Posterior vena cava (tissue), 2 donors: ENCODE results near the gene BTAF1. TPM values are rescaled to one million over a fixed set of nuclear protein-coding genes. Genes with fewer than 3 reads are reported as not detected.
"Not testable (repeated sequence)": the region's sequence is repeated elsewhere in the genome, so short reads cannot be mapped to it uniquely, and the experiment has no call there.

Experiments
- DNase-seq: peaks from one replicate; pipeline ENCODE4 v3.0.0-alpha.2; 2020; ENCODE audit warnings: low spot score
- intact Hi-C, 2 donors: fragments of 100-400 bp; cut with DNase I; formaldehyde crosslinking; loops; one replicate each; pipeline versions ENCODE4 v1.14.1 to v1.14.2; 2022 to 2023
- total RNA-seq, 2 donors: library from RNA; stranded (reverse); fragmentation: NEBNext Ultra II Directional; extraction: Animal tissue kit (Norgen Biotek cat#: 25700); gene quantifications; one replicate each; pipeline ENCODE4 v1.2.1, GENCODE V29; 2021
- donor health status: DM: yes; HTN: yes; CAD: no.
- donor health status: DM: yes; HTN: yes; CAD: no.

Gene BTAF1
- total RNA-seq, 2 donors from 2014 or later: 29.4 to 31.1 TPM

DNA sequence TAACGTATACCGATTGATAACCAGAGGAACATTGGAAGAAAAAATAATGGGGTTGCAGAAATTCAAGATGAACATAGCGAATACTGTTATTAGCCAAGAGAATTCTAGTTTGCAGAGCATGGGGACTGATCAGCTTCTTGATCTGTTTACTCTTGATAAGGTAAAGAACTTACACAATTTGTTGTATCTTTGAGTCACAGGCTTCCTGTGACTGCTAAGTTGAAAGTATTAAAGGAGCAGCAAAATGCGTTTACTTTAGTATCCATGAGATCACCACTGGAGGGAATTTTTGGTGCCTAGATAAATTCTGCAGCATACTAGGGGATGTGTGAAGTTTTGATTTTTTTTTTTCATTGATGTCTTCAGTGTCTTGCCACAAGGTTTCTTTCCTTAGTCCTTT is 103.6 kb downstream of the BTAF1 start:
- no peak for DNase-seq
- intact Hi-C loops: no loop called here

DNA sequence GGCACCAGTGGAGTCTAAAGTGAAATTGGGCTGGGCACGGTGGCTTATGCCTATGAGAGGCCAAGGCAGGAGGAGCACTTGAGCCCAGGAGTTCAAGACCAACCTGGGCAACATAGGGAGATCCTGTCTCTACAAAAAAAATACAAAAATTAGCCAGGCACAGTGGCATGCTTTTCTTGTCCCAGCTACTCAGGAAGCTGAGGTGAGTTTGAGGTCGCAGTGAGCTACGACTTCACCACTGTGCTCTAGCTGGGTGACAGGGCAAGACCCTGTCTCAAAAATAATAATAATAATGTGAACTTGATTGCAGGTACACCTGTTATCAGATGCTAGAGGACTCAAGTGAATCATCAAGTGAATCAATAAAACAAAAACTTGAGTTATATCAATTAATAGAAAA is 108.0 kb downstream of the BTAF1 start:
- intact Hi-C loops: no loop called here
- no peak for DNase-seq

DNA sequence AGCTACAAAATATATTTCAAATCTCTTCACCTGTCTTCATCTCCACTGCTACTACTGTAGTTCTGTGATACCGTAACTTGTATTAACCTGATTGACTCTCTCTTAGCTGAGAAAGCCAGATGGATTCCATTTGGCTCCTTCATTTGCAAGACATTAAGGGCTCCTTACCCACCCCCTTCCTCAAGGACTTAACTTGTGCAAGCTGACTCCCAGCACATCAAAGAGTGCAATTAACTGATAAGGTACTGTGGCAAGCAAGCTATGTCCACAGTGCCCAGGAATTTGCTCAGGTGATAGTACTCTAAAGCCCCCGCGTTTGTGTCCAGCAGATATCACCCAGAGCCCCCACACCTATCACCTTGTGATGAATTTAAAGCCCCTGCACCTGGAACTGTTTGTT is 109.5 kb downstream of the BTAF1 start:
- DNase-seq, intact Hi-C loops: not testable (repeated sequence)

DNA sequence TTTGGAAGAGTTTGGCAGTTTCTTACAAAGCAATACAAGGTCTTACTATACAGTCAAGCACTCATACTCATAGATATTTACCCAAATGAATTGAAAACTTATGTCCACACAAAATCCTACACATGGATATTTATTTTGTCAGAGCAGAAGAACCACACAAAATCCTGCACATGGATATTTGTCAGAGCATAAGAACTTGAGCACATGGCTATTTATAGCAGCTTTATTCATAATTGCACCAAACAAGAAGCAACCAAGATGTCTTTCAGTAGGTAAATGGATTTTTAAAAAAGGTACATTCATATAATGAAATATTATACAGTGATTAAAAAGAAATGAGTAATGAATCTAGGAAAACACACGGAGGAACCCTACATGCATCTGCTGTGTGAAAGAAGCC is 115.4 kb downstream of the BTAF1 start:
- DNase-seq: no peak
- intact Hi-C loops: no loop called here

DNA sequence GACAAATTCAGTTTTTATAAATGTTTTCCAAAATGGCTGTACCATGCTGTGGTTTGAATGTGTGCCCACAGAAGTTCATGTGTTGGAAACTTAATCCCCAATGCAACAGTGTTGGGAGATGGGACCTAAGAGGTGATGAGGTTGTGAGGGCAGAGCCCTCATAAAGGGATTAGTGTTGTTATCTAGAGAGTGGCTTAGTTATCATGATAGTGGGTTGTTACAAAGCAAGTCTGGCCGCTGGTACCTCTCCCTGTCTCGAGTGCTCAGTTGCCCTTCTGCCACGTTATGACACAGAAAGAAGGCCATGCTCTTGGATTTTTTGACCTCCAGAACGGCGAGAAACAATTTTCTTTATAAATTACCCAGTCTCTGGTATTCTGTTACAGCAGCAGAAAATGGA is 119.0 kb downstream of the BTAF1 start:
- intact Hi-C loops: no loop called here
- DNase-seq: no peak

DNA sequence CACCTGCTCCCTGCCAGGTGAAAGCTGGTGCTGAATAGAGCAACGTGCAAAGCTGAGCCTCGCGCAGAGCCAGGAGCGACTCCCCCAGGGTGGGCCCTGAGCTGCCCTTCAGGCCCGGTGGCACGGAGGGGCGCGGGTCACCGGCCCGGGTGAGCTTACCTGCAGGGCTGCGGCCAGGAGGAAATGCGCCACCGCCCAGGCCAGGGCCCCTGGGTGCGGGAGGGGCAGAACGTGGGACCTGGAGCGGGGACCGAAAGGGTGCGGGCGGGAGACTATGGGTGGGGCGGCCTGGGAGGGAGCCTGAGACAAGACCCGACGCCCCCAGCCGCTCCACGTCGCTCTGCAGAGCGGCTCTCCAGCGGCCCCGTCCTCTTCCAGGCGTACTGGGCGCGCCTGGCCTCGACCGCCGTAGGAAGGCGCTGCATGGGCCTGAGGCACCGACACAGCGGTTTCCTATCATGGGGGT is 122.1 kb downstream of the BTAF1 start:
- intact Hi-C loops: no loop called here
- no peak for DNase-seq

DNA sequence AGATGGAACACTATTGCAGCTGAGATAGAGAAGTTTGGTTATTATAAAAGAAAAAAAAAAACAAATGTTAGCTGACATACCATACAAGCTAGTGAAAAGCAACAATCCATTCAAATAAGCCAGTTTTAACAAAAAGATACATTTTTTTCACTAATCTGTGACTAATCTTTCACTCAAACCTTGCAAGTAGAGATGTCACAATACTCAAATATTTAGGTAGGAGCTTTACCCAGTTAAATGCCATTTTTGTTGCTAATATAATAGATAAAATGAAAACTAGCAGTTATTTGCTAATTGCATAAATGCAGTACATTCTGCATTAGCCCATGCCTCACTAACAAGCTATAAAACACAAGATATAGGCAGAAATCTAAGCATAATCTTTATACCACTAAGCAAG is 123.6 kb downstream of the BTAF1 start:
- DNase-seq: no peak
- intact Hi-C loops: no loop called here

DNA sequence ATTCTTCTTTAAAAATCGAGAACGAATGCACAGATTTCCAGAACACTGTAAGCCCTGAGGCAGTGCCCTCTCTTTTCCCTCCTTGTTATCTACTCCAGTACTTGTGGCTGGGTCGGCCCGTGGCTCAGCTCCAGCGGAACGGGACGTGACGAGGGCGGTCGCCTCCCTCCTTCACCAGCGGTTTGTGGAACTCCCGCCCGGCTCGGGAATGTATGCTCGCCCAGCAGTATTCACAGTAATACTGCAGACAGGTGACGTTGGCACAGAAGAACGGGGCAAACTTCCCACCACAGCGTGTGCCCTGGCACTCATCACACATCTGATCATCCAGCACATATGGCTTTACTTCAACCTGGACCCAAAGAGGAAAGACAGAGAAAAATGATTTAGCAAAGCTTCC is 128.5 kb downstream of the BTAF1 start:
- no peak for DNase-seq
- intact Hi-C loops: no loop called here

DNA sequence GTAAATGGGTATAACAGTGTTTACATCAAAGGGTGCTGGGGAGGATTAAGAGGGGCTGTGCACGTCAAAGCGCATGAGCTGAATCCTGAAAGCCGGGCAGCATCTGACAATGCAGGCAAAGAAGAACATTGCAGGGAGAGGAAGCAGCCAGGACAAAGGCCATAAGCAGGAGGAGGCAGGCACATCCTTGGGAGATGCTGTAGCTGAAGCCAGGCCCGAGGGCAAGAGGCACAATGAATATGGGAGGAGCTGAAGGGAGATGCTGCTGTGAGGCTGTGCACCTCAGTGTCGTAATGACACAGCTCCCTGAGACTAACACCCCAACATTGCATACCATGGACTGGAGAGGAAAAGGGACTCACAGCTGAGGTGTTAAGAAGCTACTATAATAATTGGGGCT is 129.2 kb downstream of the BTAF1 start:
- DNase-seq: no peak
- intact Hi-C loops: no loop called here

DNA sequence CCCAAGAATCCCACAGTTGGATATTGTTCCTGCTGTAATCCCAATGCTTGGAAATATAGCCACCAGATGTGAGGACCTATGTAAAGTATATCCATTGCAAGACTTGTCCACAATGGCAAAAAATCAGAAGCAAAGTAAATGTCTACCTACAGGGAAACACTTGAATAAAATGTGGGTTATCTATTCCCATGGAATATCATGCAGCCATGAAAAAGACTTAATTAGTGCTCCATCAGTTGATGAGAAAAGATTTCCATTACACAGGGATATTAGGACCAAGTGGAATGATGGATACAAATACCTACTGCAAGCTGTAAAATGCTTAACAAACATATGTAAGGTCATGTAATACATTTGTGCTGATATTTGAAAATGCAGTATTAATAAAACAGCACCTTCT is 131.2 kb downstream of the BTAF1 start:
- intact Hi-C loops: no loop called here
- no peak for DNase-seq

DNA sequence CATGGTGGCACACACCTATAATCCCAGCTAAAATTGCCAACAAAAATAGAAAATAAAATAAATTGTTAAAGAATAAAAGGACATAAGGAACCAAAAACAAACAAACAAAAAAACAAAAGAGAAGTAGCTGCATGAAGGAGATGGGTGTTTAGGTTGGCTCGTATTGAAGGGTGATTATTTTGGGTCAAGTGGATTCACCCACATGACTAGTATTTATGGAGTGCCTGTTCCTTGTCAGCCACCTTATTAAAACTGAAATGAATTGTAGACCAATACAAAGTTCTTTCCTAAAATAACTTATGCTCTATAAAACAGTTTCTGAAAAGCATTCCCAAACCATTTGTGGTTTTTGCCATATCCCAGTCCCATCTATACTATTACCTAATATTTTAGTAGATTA is 138.7 kb downstream of the BTAF1 start:
- intact Hi-C loops: no loop called here
- no peak for DNase-seq

DNA sequence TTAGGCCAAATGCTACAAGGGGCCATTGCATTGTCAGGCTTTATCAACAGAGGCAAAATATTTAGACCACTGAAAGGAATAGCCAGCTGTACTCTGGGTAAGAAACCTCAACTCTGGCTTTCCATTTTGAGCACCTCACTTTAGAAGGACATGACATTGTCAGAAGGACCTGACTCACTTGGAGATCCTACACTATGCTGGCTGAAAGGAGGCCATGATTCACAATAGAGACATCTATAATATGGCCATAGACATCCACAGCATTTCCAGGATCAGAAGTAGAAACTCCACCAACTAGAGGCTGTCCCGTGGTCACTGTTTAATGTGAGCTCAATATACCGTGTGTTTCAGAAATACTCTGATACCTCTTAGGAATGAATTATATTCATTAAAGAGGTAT is 140.9 kb downstream of the BTAF1 start:
- no peak for DNase-seq
- intact Hi-C loops: no loop called here

DNA sequence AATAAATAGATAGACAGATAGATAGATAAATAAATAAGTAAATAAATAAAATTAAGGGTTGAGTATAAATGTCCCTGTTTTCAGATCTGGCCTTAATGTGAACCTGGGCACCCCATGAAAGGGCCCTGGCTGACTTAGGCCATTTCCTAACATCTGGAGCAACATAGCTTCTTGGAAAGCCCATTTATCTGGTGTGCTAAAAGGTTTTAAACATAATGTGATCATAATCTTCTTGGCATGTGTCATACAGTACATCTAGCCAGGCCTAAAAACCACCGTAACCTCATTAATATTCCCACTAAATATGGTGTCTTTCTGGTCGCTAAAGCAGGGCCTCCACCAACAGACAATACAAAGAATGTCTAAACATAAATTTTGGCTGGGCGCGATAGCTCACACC is 142.8 kb downstream of the BTAF1 start:
- intact Hi-C loops: no loop called here
- no peak for DNase-seq

DNA sequence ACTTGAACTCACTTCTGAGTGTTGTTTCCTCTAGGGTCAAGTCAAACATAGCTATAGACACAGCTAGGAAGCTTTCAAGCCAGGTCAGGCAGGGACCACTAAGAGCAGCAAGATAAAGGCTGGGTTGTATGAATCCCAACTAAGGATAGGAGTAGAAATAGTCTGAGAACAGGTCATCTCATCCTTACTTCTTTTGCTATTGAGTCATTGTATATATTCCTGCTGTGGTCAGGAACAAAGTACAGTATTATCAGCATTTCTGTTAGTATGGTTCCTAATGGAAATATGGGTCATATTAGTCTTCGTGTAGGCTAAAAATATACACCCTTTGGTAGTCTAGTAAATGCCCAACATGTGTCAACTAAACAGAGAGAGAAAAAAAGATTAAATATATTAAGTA is 145.3 kb downstream of the BTAF1 start:
- intact Hi-C loops: no loop called here

DNA sequence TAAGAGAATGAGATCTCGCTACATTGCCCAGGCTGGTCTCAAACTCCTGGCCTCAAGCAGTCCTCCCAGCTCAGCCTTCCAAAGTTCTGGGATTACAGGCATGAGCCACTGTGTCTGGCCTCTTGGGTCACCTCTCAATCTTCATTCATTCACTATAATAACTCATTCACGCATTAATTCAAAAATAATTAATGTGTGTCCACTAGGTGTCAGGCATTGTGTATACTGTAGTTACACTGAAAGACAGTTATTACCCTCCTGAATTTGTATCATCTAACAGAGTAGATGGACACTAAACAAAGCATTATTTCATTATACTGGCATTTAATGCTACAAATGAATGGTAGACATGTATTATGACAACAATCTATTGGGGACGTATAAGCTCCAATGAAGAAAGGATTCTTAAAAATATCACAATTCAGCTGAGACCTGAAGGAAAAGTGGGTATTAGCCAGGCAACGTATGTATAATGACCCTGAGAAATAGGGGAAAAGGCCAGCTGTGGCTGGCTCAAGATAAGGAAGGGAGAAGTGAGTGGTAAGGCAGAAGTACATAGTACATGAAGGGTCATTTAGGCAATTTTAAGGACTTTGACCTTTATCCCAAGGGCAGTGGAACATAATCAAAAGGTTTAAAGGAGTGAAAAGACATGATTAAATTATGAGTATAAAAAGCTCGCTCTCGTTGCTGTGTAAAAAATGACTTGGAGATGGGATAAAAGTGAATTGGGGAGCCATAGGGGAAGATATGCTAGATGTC is 150.7 kb downstream of the BTAF1 start:
- intact Hi-C loops: no loop called here
- no peak for DNase-seq

More for the DNA sequence above, 145.3 kb downstream of the BTAF1 start:
- DNase-seq: no peak

DNA sequence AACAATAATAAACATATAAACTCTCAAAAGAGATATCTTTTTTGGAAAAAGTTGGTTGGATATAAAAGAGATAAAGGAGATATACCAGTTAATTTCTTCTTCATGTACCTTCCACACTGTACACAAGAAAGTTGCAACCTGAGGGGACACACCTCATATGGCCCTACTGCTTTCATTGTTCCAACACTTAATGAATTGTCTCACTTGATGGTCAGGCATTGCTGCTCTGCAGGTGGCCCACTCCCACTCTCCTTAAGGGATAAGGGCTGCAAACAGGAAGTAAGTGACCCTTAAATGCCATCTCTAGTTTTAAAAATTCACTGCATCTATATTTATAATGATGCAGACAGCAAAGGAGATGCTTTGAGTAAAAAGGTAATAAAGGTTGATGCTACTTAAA is 152.3 kb downstream of the BTAF1 start:
- intact Hi-C loops: no loop called here
- DNase-seq: no peak

DNA sequence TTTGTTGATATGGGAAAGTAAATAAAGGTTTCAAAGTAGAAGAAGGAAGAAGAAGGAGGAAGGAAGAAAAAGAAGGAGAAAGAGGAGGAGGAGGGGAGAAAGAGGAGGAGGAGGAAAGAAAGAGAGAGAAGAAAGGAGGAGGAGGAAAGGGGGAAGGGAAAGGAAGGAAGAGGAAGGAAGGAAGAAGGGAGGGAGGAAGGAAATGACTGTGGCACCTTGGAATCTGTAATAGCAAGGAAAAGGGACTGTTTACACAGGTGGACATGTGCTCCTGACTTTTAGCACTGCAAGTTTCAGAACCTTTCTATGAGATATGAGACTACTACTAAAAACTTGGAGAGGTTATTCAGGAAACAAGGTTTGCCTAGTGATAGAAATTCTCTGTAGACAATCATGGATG is 153.2 kb downstream of the BTAF1 start:
- intact Hi-C loops: no loop called here

DNA sequence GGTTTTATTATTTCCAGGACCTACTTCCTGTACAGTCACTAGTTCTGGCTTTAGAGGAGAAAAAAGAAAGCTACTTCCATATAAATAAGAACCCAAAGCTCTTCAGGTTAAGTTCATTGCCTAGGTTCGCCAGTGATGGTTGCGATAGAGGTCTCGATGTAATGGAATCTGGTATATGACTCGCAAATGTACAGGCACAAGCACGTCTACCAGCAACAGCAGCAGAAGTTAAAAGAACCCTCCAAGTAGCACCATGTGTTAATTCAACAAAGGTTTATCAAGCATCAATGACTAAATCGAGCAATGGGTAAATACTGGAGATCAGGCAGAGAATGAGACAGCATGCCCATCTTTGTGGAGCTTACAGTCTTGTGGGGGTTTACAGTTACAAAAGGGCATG is 155.4 kb downstream of the BTAF1 start:
- intact Hi-C loops: no loop called here

More for the DNA sequence above, 153.2 kb downstream of the BTAF1 start:
- no peak for DNase-seq

More for the DNA sequence above, 155.4 kb downstream of the BTAF1 start:
- no peak for DNase-seq
